Activated CD4-positive, alpha-beta memory T cell treated with anti-CD3 and anti-CD28 coated beads for 36 hours (primary cell): ENCODE data around the gene QRFP. TPM values are rescaled to one million over a fixed set of nuclear protein-coding genes. Genes with fewer than 3 reads are reported as not detected.

ENCODE experiments used
- total RNA-seq, 2 experiments: library from RNA; stranded (reverse); gene quantifications; one replicate each; pipeline ENCODE4 v1.2.3, GENCODE V29; 2021

The QRFP gene
- total RNA-seq, 2 experiments from 2014 or later, result not detected

Other genes starting within 250 kb of the QRFP start
- under 1 TPM; 0.07 to 0.12 TPM for gene PRDM12, start 232.2 kb downstream of the QRFP start, total RNA-seq
- gene EXOSC2, start 203.0 kb downstream of the QRFP start, total RNA-seq, result 10 to 100 TPM; 77.3 to 80.5 TPM
- gene ABL1, start 61.6 kb downstream of the QRFP start, total RNA-seq, result 10 to 100 TPM; 24.8 to 24.9 TPM
- gene FIBCD1, start 42.4 kb upstream of the QRFP start, total RNA-seq, result not detected
- gene LAMC3, start 112.4 kb upstream of the QRFP start, total RNA-seq, result under 1 TPM; 0.12 to 0.34 TPM
- 1 to 10 TPM in 1 of 2 experiments, under 1 TPM in 1; 0.85 to 1.4 TPM for gene AIF1L, start 199.7 kb upstream of the QRFP start, total RNA-seq
- gene NUP214, start 228.8 kb upstream of the QRFP start, total RNA-seq, result 10 to 100 TPM; 45.5 to 49.9 TPM